WTC11 (cell line): ENCODE measurements around the gene CGGBP1. TPM values are rescaled to one million over a fixed set of nuclear protein-coding genes. Genes with fewer than 3 reads are reported as not detected.

Source experiments
- ATAC-seq: fragments of 200-7000 bp; cut with Tn5 transposase; 2 replicates; pipeline ENCODE4 v1.10.0; 2021; ENCODE audit warnings: mild to moderate bottlenecking, moderate library complexity
- CTCF ChIA-PET: fragments of 300-600 bp; sonication (Branson Sonifier 250); formaldehyde crosslinking; loops from one replicate; lab custom pipeline; 2021; ENCODE audit warnings: antibody characterized with exemption; lab: Charles Lee
- POLR2A ChIA-PET: fragments of 350-600 bp; sonication (Branson Sonifier 250); formaldehyde crosslinking; loops from one replicate; lab custom pipeline; 2021; ENCODE audit warnings: antibody characterized with exemption; lab: Charles Lee
- DNase-seq: peaks from one replicate; pipeline ENCODE4 v3.0.0; 2021; ENCODE audit warnings: low spot score
- H3K27ac Mint-ChIP-seq: 2 replicates; pipeline ENCODE4 v1.8.0; 2021; ENCODE audit warnings: mixed read lengths
- H3K27me3 Mint-ChIP-seq: 2 replicates; pipeline ENCODE4 v1.8.0; 2021; ENCODE audit warnings: low read depth, mild to moderate bottlenecking, moderate library complexity, mixed read lengths
- H3K36me3 Mint-ChIP-seq: 2 replicates; pipeline ENCODE4 v1.8.0; 2021; ENCODE audit warnings: mixed read lengths
- H3K4me1 Mint-ChIP-seq: 2 replicates; pipeline ENCODE4 v1.8.0; 2022; ENCODE audit warnings: mixed read lengths
- H3K4me3 Mint-ChIP-seq: 2 replicates; pipeline ENCODE4 v1.8.0; 2021; ENCODE audit warnings: mild to moderate bottlenecking, moderate library complexity, mixed read lengths
- H3K9me3 Mint-ChIP-seq: 2 replicates; pipeline ENCODE4 v1.8.0; 2021; ENCODE audit warnings: mixed read lengths
- ATF1 ChIP-seq: sonication (generic); formaldehyde crosslinking; IDR thresholded peaks from 2 replicates; pipeline ENCODE4 v1.8.1; 2023; ENCODE audit warnings: mild to moderate bottlenecking, moderate library complexity, missing genetic modification reagents
- ELF4 ChIP-seq: sonication (generic); formaldehyde crosslinking; IDR thresholded peaks from 2 replicates; pipeline ENCODE4 v1.8.1; 2022; ENCODE audit warnings: low read depth, mild to moderate bottlenecking, moderate library complexity, missing genetic modification reagents
- EMX1 ChIP-seq: fragments of 250-450 bp; sonication (Bioruptor Pico); IDR thresholded peaks from 2 replicates; pipeline ENCODE4 v1.8.0; 2021; ENCODE audit warnings: mild to moderate bottlenecking
- FOXK1 ChIP-seq: sonication (generic); formaldehyde crosslinking; IDR thresholded peaks from 2 replicates; pipeline ENCODE4 v1.8.0; 2022; ENCODE audit warnings: mild to moderate bottlenecking, moderate library complexity, missing genetic modification reagents
- GTF2I ChIP-seq: fragments of 250-450 bp; sonication (Bioruptor Pico); conservative IDR thresholded peaks from 2 replicates; pipeline ENCODE4 v1.4.0; 2021; ENCODE audit warnings: mild to moderate bottlenecking
- HMGA2 ChIP-seq: fragments of 250-450 bp; sonication (Bioruptor Pico); IDR thresholded peaks from 2 replicates; pipeline ENCODE4 v1.4.0; 2021; ENCODE audit warnings: mild to moderate bottlenecking, moderate library complexity
- IRF2 ChIP-seq: sonication (generic); formaldehyde crosslinking; IDR thresholded peaks from 2 replicates; pipeline ENCODE4 v1.8.0; 2022; ENCODE audit warnings: low read depth, missing genetic modification reagents, borderline replicate concordance
- NR3C1 ChIP-seq: sonication (generic); formaldehyde crosslinking; conservative IDR thresholded peaks from 2 replicates; pipeline ENCODE4 v1.8.1; 2023; ENCODE audit warnings: low read depth, mild to moderate bottlenecking, missing genetic modification reagents
- RORB ChIP-seq: fragments of 250-450 bp; sonication (Bioruptor Pico); IDR thresholded peaks from 2 replicates; pipeline ENCODE4 v1.9.0; 2021; ENCODE audit warnings: mild to moderate bottlenecking
- SMAD4 ChIP-seq: sonication (generic); formaldehyde crosslinking; IDR thresholded peaks from 2 replicates; pipeline ENCODE4 v1.8.0; 2022; ENCODE audit warnings: mild to moderate bottlenecking, missing genetic modification reagents
- SP1 ChIP-seq: sonication (generic); formaldehyde crosslinking; conservative IDR thresholded peaks from 2 replicates; pipeline ENCODE4 v1.8.1; 2022; ENCODE audit warnings: missing genetic modification reagents
- TCF7 ChIP-seq: sonication (generic); formaldehyde crosslinking; IDR thresholded peaks from 2 replicates; pipeline ENCODE4 v1.8.0; 2022; ENCODE audit warnings: mild to moderate bottlenecking, low read depth, missing genetic modification reagents, moderate library complexity
- TEAD4 ChIP-seq: sonication (generic); formaldehyde crosslinking; IDR thresholded peaks from 2 replicates; pipeline ENCODE4 v1.8.0; 2022; ENCODE audit warnings: mild to moderate bottlenecking, missing genetic modification reagents
- ZNF219 ChIP-seq: sonication (generic); formaldehyde crosslinking; IDR thresholded peaks from 2 replicates; pipeline ENCODE4 v1.8.0; 2023; ENCODE audit warnings: missing genetic modification reagents, mild to moderate bottlenecking, borderline replicate concordance
- ZNF317 ChIP-seq: sonication (generic); formaldehyde crosslinking; IDR thresholded peaks from 2 replicates; pipeline ENCODE4 v1.8.1; 2023; ENCODE audit warnings: low read depth, mild to moderate bottlenecking, moderate library complexity, missing genetic modification reagents, borderline replicate concordance
- ZNF396 ChIP-seq: fragments of 250-450 bp; sonication (Bioruptor Pico); IDR thresholded peaks from 2 replicates; pipeline ENCODE4 v1.8.0; 2021; ENCODE audit warnings: mild to moderate bottlenecking, moderate library complexity, borderline replicate concordance
- ZNF416 ChIP-seq: fragments of 250-450 bp; sonication (Bioruptor Pico); IDR thresholded peaks from 2 replicates; pipeline ENCODE4 v1.9.0; 2021; ENCODE audit warnings: mild to moderate bottlenecking, inconsistent platforms
- ZNF423 ChIP-seq: fragments of 250-450 bp; sonication (Bioruptor Pico); IDR thresholded peaks from 2 replicates; pipeline ENCODE4 v2.1.2; 2022; ENCODE audit warnings: mild to moderate bottlenecking, moderate library complexity
- total RNA-seq: library from RNA; stranded (reverse); gene quantifications from 3 replicates; pipeline ENCODE4 v1.2.3, GENCODE V29; 2021
- TF ChIP-seq, protein P1 (sequence below): sonication (generic); formaldehyde crosslinking; IDR thresholded peaks from 2 replicates; pipeline ENCODE4 v1.8.1; 2023; ENCODE audit warnings: mild to moderate bottlenecking, missing genetic modification reagents, borderline replicate concordance
- TF ChIP-seq, protein P2 (sequence below): fragments of 250-450 bp; sonication (Bioruptor Pico); IDR thresholded peaks from 2 replicates; pipeline ENCODE4 v2.1.2; 2022; ENCODE audit warnings: mild to moderate bottlenecking, moderate library complexity
- TF ChIP-seq, protein P3 (sequence below): fragments of 250-450 bp; sonication (Bioruptor Pico); conservative IDR thresholded peaks from 2 replicates; pipeline ENCODE4 v1.9.0; 2021; ENCODE audit warnings: mild to moderate bottlenecking
- TF ChIP-seq, protein P4 (sequence below): fragments of 250-450 bp; sonication (Bioruptor Pico); IDR thresholded peaks from 2 replicates; pipeline ENCODE4 v1.9.0; 2021; ENCODE audit warnings: moderate library complexity, mild to moderate bottlenecking, inconsistent platforms, borderline replicate concordance
- TF ChIP-seq, protein P5 (sequence below): sonication (generic); formaldehyde crosslinking; IDR thresholded peaks from 2 replicates; pipeline ENCODE4 v1.8.0; 2022; ENCODE audit warnings: missing genetic modification reagents

CGGBP1 gene
- total RNA-seq, 1 experiment from 2014 or later, result 57.6 TPM

DNA sequence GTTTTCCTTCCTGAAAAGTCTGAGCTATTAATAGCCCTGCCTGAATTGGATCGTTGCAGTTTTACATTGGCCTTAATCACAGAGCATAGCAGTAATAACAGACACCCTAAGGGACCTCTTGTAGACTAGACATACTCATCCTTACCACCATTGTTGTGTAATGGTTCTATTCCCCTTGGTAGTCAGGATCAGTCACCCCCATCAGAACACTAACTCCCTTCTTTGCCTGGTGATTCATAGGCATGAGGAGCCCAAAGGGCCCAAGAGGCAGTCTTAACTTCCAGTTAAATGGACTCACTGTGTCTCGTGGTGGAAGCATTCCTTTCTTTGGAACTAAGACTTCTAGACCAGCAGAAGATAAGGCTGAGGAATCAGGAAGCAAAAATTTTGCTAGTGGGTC lies 20.2 kb downstream of the CGGBP1 start (continued):
- TF ChIP-seq, protein P1, sequence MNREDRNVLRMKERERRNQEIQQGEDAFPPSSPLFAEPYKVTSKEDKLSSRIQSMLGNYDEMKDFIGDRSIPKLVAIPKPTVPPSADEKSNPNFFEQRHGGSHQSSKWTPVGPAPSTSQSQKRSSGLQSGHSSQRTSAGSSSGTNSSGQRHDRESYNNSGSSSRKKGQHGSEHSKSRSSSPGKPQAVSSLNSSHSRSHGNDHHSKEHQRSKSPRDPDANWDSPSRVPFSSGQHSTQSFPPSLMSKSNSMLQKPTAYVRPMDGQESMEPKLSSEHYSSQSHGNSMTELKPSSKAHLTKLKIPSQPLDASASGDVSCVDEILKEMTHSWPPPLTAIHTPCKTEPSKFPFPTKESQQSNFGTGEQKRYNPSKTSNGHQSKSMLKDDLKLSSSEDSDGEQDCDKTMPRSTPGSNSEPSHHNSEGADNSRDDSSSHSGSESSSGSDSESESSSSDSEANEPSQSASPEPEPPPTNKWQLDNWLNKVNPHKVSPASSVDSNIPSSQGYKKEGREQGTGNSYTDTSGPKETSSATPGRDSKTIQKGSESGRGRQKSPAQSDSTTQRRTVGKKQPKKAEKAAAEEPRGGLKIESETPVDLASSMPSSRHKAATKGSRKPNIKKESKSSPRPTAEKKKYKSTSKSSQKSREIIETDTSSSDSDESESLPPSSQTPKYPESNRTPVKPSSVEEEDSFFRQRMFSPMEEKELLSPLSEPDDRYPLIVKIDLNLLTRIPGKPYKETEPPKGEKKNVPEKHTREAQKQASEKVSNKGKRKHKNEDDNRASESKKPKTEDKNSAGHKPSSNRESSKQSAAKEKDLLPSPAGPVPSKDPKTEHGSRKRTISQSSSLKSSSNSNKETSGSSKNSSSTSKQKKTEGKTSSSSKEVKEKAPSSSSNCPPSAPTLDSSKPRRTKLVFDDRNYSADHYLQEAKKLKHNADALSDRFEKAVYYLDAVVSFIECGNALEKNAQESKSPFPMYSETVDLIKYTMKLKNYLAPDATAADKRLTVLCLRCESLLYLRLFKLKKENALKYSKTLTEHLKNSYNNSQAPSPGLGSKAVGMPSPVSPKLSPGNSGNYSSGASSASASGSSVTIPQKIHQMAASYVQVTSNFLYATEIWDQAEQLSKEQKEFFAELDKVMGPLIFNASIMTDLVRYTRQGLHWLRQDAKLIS (CRISPR knock-in tag), result no peak
- no peak for TF ChIP-seq ZNF396
- TF ChIP-seq, protein P2, sequence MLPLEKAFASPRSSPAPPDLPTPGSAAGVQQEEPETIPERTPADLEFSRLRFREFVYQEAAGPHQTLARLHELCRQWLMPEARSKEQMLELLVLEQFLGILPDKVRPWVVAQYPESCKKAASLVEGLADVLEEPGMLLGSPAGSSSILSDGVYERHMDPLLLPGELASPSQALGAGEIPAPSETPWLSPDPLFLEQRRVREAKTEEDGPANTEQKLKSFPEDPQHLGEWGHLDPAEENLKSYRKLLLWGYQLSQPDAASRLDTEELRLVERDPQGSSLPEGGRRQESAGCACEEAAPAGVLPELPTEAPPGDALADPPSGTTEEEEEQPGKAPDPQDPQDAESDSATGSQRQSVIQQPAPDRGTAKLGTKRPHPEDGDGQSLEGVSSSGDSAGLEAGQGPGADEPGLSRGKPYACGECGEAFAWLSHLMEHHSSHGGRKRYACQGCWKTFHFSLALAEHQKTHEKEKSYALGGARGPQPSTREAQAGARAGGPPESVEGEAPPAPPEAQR, result no peak
- TF ChIP-seq ZNF423 (CRISPR knock-in tag), result no peak

DNA sequence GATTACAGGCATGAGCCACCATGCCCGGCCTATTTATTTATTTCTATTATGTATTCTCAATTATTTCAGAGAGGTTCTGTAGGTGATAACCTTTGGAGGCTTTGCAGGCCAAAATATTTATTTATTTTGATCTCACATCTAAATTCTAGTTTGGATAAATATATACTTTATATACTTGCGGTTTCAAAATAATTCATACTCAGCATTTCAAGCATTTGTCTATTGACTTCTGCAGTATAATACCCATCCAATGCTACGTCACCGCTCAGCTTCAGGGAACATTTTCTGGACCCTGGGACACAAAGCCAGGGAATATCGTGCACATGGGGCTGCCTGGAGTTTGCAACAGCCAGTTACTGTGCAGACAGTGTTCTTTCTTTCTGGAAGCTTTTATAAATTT lies 22.6 kb downstream of the CGGBP1 start:
- H3K4me1 Mint-ChIP-seq, result peaks cover 6% of the 10 kb centered on the region; the same call in 1 of the 2 replicates
- no peak overlapping the region for H3K27ac Mint-ChIP-seq
- CTCF ChIA-PET, result no interaction called here
- TF ChIP-seq TCF7 (no peak), ZNF416 (no peak), ZNF317 (CRISPR knock-in tag) (no peak), GTF2I (CRISPR knock-in tag) (no peak), IRF2 (CRISPR knock-in tag) (no peak), NR3C1 (no peak), ATF1 (no peak), RORB (CRISPR knock-in tag) (no peak), SP1 (CRISPR knock-in tag) (no peak), EMX1 (no peak), FOXK1 (CRISPR knock-in tag) (no peak)
- TF ChIP-seq, protein P3, sequence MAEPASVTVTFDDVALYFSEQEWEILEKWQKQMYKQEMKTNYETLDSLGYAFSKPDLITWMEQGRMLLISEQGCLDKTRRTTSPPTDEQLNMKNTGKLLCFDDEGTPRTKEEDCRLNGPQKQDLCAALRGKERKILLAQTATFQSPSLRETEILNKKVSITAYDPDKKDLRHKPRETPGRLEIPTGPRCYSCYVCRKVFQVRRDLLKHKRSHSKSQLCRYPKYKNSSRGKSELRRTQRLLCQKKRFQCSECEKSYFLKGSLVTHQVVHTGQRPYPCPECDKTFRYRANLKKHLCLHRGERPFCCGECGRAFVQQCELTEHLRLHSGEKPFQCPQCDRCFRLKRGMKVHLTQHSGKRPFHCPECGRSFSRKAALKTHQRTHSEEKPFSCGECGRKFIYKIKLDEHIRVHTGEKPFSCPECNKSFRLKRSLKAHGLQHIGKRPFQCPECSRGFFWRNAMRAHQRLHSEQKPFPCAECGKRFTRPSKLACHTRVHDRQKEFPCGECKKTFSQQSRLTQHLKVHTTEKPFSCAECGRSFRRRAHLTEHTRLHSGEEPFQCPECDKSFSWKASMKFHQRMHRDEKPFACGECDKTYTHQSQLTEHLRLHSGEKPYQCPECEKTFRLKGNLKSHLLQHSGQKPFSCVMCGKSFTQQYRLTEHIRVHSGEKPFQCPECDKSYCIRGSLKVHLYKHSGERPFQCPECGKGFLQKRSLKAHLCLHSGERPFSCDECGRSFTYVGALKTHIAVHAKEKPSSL (CRISPR knock-in tag), result no peak
- ATAC-seq (no peak), DNase-seq (no peak)
- H3K36me3 Mint-ChIP-seq, result no peaks in the 10 kb centered on the region
- H3K27me3 Mint-ChIP-seq, result no peaks in the 10 kb centered on the region
- peaks cover 3% of the 10 kb centered on the region; the same call in 1 of the 2 replicates for H3K9me3 Mint-ChIP-seq
- POLR2A ChIA-PET, result no interaction called here
- H3K4me3 Mint-ChIP-seq, result no peak overlapping the region

DNA sequence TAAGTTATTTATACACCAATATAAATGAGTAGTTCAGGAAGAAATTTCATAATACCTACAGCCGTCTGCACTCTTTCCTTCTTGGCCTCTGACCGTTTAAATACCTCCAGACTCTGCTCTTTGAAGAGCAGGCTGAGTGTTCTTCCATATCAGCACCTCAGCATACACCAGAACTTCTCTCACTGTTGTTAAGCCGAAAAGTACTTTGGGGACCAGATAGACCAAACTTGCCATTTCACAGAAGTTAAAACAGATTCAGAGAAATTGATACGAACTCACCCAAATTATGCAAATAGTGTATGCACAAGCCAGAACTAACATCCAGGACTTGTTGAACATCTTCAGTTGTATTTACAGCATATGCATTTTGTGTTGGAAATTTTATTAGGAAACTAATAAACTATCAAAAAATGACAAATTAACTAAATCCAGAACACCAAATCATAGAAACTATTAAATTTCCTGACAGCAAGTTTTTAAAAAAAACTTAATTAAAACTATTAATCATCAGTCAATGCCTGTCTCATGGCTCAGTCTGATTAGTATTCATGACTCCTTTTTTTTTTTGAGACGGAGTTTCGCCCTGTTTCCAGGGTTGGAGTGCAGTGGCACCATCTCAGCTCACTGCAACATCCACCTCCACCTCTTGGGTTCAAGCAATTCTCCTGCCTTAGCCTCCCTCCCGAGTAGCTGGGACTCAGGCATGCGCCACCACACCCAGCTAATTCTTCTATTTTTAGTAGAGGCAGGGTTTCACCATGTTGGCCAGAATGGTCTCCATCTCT lies 24.1 kb downstream of the CGGBP1 start:
- H3K4me3 Mint-ChIP-seq, result no peak overlapping the region
- TF ChIP-seq ELF4 (CRISPR knock-in tag) (no peak), HMGA2 (CRISPR knock-in tag) (no peak), SMAD4 (CRISPR knock-in tag) (no peak), GTF2I (CRISPR knock-in tag) (no peak), IRF2 (CRISPR knock-in tag) (no peak), ZNF219 (CRISPR knock-in tag) (no peak), ATF1 (no peak), TEAD4 (CRISPR knock-in tag) (no peak)
- TF ChIP-seq, protein P4, sequence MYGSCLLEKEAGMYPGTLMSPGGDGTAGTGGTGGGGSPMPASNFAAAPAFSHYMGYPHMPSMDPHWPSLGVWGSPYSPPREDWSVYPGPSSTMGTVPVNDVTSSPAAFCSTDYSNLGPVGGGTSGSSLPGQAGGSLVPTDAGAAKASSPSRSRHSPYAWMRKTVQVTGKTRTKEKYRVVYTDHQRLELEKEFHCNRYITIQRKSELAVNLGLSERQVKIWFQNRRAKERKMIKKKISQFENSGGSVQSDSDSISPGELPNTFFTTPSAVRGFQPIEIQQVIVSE (CRISPR knock-in tag), result no peak
- TF ChIP-seq, protein P5, sequence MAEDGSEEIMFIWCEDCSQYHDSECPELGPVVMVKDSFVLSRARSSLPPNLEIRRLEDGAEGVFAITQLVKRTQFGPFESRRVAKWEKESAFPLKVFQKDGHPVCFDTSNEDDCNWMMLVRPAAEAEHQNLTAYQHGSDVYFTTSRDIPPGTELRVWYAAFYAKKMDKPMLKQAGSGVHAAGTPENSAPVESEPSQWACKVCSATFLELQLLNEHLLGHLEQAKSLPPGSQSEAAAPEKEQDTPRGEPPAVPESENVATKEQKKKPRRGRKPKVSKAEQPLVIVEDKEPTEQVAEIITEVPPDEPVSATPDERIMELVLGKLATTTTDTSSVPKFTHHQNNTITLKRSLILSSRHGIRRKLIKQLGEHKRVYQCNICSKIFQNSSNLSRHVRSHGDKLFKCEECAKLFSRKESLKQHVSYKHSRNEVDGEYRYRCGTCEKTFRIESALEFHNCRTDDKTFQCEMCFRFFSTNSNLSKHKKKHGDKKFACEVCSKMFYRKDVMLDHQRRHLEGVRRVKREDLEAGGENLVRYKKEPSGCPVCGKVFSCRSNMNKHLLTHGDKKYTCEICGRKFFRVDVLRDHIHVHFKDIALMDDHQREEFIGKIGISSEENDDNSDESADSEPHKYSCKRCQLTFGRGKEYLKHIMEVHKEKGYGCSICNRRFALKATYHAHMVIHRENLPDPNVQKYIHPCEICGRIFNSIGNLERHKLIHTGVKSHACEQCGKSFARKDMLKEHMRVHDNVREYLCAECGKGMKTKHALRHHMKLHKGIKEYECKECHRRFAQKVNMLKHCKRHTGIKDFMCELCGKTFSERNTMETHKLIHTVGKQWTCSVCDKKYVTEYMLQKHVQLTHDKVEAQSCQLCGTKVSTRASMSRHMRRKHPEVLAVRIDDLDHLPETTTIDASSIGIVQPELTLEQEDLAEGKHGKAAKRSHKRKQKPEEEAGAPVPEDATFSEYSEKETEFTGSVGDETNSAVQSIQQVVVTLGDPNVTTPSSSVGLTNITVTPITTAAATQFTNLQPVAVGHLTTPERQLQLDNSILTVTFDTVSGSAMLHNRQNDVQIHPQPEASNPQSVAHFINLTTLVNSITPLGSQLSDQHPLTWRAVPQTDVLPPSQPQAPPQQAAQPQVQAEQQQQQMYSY (CRISPR knock-in tag), result no peak
- H3K9me3 Mint-ChIP-seq, result peaks cover 3% of the 10 kb centered on the region; the same call in 1 of the 2 replicates
- H3K27ac Mint-ChIP-seq, result no peak overlapping the region
- no peaks in the 10 kb centered on the region for H3K27me3 Mint-ChIP-seq
- DNase-seq, result no peak
- H3K36me3 Mint-ChIP-seq, result no peaks in the 10 kb centered on the region
- ATAC-seq, result no peak
- peaks cover 6% of the 10 kb centered on the region; the same call in 1 of the 2 replicates for H3K4me1 Mint-ChIP-seq
- CTCF ChIA-PET, result no interaction called here
- POLR2A ChIA-PET, result no interaction called here
